Measurements from ENCODE around the gene ZBTB8B.

The ZBTB8B gene

DNA sequence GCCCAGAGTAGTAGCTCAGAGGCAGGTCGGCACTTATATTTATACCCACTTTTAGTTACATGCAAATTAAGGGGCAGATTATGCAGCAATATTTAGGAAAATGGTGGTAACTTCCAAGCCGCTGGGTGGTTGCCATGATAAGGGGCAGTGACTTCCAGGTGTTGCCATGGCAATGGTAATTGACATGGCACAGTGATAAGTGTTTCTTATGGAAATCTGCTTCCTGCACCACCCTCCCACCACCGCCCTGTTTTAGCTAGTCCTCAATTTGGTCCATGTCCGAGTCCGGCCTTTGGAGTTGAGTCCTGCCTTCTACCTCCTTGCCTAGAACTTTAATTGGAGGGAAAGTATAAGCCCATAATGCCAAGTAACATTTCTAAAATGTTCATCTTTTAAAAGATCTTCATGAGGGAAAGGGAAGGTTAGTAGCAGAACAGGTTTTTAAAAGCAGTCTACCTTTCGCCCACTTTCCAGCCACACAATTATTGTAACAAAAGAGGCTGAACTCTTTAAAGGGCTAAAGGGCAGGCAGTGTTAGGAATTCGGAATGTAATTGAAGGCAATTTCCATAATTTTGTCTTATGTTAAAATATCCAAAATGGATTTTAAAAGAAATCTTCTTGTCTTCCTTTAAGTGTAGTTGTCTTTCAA, 21.7 kb downstream of the ZBTB8B start:
- H3K9me3 ChIP-seq (ENCODE audit: insufficient read depth, low read length) = no peaks in the 10 kb centered on the region
- no peaks in the 10 kb centered on the region for H3K27me3 ChIP-seq (ENCODE audit: low read depth, low read length)
- no peaks in the 10 kb centered on the region for H3K36me3 ChIP-seq (replicated peaks; ENCODE audit: low read depth, low read length)
- H3K4me2 ChIP-seq (ENCODE audit: low read length) = no peak overlapping the region
- TF ChIP-seq, protein P1, sequence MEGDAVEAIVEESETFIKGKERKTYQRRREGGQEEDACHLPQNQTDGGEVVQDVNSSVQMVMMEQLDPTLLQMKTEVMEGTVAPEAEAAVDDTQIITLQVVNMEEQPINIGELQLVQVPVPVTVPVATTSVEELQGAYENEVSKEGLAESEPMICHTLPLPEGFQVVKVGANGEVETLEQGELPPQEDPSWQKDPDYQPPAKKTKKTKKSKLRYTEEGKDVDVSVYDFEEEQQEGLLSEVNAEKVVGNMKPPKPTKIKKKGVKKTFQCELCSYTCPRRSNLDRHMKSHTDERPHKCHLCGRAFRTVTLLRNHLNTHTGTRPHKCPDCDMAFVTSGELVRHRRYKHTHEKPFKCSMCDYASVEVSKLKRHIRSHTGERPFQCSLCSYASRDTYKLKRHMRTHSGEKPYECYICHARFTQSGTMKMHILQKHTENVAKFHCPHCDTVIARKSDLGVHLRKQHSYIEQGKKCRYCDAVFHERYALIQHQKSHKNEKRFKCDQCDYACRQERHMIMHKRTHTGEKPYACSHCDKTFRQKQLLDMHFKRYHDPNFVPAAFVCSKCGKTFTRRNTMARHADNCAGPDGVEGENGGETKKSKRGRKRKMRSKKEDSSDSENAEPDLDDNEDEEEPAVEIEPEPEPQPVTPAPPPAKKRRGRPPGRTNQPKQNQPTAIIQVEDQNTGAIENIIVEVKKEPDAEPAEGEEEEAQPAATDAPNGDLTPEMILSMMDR (IDR thresholded peaks at IDR 0.05; ENCODE audit: low read depth, low read length) = no peak
- no peak for TF ChIP-seq EZH2phosphoT487 (IDR thresholded peaks at IDR 0.05; ENCODE audit: low read depth)
- no peak overlapping the region for H3K27ac ChIP-seq (ENCODE audit: low read length)
- H3K4me1 ChIP-seq (ENCODE audit: low read length) = no peaks in the 10 kb centered on the region
- H3K4me3 ChIP-seq (ENCODE audit: low read length) = no peak overlapping the region
- H3K79me2 ChIP-seq (ENCODE audit: low read length) = no peaks in the 10 kb centered on the region
- no peak overlapping the region for H2AFZ ChIP-seq (ENCODE audit: low read depth, low read length)
- H3K9ac ChIP-seq (ENCODE audit: low read length) = no peak overlapping the region
- H4K20me1 ChIP-seq (ENCODE audit: insufficient read depth, low read length) = no peaks in the 10 kb centered on the region

GRCh38 chr1:32487182-32487581, 22.3 kb downstream of the ZBTB8B start:
- no peak overlapping the region for H2AFZ ChIP-seq (ENCODE audit: low read depth, low read length)
- H3K4me1 ChIP-seq (ENCODE audit: low read length) = no peaks in the 10 kb centered on the region
- no peak overlapping the region for H3K4me3 ChIP-seq (ENCODE audit: low read length)
- no peak for TF ChIP-seq EZH2phosphoT487 (IDR thresholded peaks at IDR 0.05; ENCODE audit: low read depth)
- TF ChIP-seq, protein P1 (IDR thresholded peaks at IDR 0.05; ENCODE audit: low read depth, low read length) = no peak
- H3K79me2 ChIP-seq (ENCODE audit: low read length) = no peaks in the 10 kb centered on the region
- no peak overlapping the region for H3K4me2 ChIP-seq (ENCODE audit: low read length)
- H3K36me3 ChIP-seq (replicated peaks; ENCODE audit: low read depth, low read length) = no peaks in the 10 kb centered on the region
- no peak overlapping the region for H3K9ac ChIP-seq (ENCODE audit: low read length)
- H3K27ac ChIP-seq (ENCODE audit: low read length) = no peak overlapping the region
- no peaks in the 10 kb centered on the region for H3K27me3 ChIP-seq (ENCODE audit: low read depth, low read length)
- no peaks in the 10 kb centered on the region for H4K20me1 ChIP-seq (ENCODE audit: insufficient read depth, low read length)
- no peaks in the 10 kb centered on the region for H3K9me3 ChIP-seq (ENCODE audit: insufficient read depth, low read length)

- Histone ChIP-seq H3K27me3 (ENCODE audit: low read depth, low read length) (no peaks in the 10 kb centered on the region), H4K20me1 (ENCODE audit: insufficient read depth, low read length) (no peaks in the 10 kb centered on the region), H3K4me1 (ENCODE audit: low read length) (no peaks in the 10 kb centered on the region), H3K9me3 (ENCODE audit: insufficient read depth, low read length) (no peaks in the 10 kb centered on the region), H3K79me2 (ENCODE audit: low read length) (no peaks in the 10 kb centered on the region), H3K27ac (ENCODE audit: low read length) (no peak overlapping the region), H3K4me3 (ENCODE audit: low read length) (no peak overlapping the region), H3K4me2 (ENCODE audit: low read length) (no peak overlapping the region), H3K36me3 (replicated peaks; ENCODE audit: low read depth, low read length) (no peaks in the 10 kb centered on the region), H2AFZ (ENCODE audit: low read depth, low read length) (no peak overlapping the region), H3K9ac (ENCODE audit: low read length) (no peak overlapping the region)
- TF ChIP-seq, protein P1 (IDR thresholded peaks at IDR 0.05; ENCODE audit: low read depth, low read length) = no peak
- TF ChIP-seq EZH2phosphoT487 (IDR thresholded peaks at IDR 0.05; ENCODE audit: low read depth) = no peak
Measured at GRCh38 chr1:32489774-32490454, 25.0 kb downstream of the ZBTB8B start.

DNA sequence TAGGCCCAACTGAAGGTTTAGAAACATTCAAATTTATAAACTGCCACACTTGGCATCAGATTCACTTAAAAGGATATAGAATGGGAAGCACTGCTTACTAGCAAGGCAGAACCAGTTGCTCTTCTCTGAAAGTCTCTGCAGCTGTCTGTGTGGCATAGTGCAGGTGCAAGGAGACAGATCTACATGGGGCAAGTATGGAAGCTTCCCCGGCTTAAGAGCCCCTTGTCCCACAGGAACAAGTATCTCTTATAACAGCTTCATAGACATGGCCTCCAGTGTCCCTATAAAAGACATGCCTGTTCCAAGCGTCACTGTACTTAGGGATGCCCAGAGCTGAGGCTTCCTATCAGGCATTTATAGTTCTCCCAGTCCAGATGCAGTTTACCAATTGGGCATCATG, 26.5 kb downstream of the ZBTB8B start:
- no peaks in the 10 kb centered on the region for H3K27me3 ChIP-seq (ENCODE audit: low read depth, low read length)
- no peak overlapping the region for H3K4me2 ChIP-seq (ENCODE audit: low read length)
- no peaks in the 10 kb centered on the region for H3K9me3 ChIP-seq (ENCODE audit: insufficient read depth, low read length)
- H3K79me2 ChIP-seq (ENCODE audit: low read length) = no peaks in the 10 kb centered on the region
- no peak overlapping the region for H3K4me3 ChIP-seq (ENCODE audit: low read length)
- H3K9ac ChIP-seq (ENCODE audit: low read length) = no peak overlapping the region
- H3K36me3 ChIP-seq (replicated peaks; ENCODE audit: low read depth, low read length) = no peaks in the 10 kb centered on the region
- H4K20me1 ChIP-seq (ENCODE audit: insufficient read depth, low read length) = no peaks in the 10 kb centered on the region
- no peak overlapping the region for H2AFZ ChIP-seq (ENCODE audit: low read depth, low read length)
- H3K4me1 ChIP-seq (ENCODE audit: low read length) = no peaks in the 10 kb centered on the region; the same call in 1 of the 2 replicates
- TF ChIP-seq EZH2phosphoT487 (IDR thresholded peaks at IDR 0.05; ENCODE audit: low read depth) = no peak
- TF ChIP-seq, protein P1 (IDR thresholded peaks at IDR 0.05; ENCODE audit: low read depth, low read length) = no peak
- no peak overlapping the region for H3K27ac ChIP-seq (ENCODE audit: low read length)

Data from OCI-LY3 (cell line).